SK-N-SH (cell line): Measurements from ENCODE around the gene CENPX. TPM values are rescaled to one million over a fixed set of nuclear protein-coding genes. Genes with fewer than 3 reads are reported as not detected.

Experiments used
- CTCF ChIA-PET: fragments of 300-600, 350-600 bp; formaldehyde crosslinking; extraction: SDS; loops from one replicate; lab custom pipeline; 2021; lab: Yijun Ruan, JAX
- POLR2A ChIA-PET: fragments of 350-600 bp; sonication (Branson Sonifier 250); formaldehyde crosslinking; extraction: SDS; loops from one replicate; lab custom pipeline; 2020; ENCODE audit warnings: antibody characterized with exemption, inconsistent platforms; lab: Yijun Ruan, JAX
- DNase-seq: peaks from one replicate; pipeline ENCODE4 v3.0.0; 2012
- H2AFZ ChIP-seq: fragments of 200-600 bp; sonication (generic); 2 replicates; pipeline ENCODE4 v1.8.1; 2016; ENCODE audit warnings: antibody characterized with exemption, mild to moderate bottlenecking, low read depth
- H3F3A ChIP-seq: fragments of 200-600 bp; sonication (generic); replicated peaks from 2 replicates; pipeline ENCODE3; 2016; ENCODE audit warnings: antibody characterized with exemption, mild to moderate bottlenecking; ENCODE audit not compliant: insufficient read depth
- H3K27ac ChIP-seq, 2 experiments: fragments of 200-500 bp in 1 of 2; fragments of 200-600 bp in 1 of 2; sonication (Bioruptor generic) in 1 of 2; sonication (generic), shearing (Covaris generic) in 1 of 2; 2 replicates each; pipeline versions ENCODE4 v1.5.1 to v1.6.1; 2014 to 2016; ENCODE audit warnings: low read depth in 2 of 2, inconsistent platforms in 1 of 2, low read length in 1 of 2, mild to moderate bottlenecking in 1 of 2, mixed read lengths in 1 of 2
- H3K27me3 ChIP-seq: fragments of 200-600 bp; sonication (generic), shearing (Covaris generic); 2 replicates; pipeline ENCODE4 v1.6.1; 2016; ENCODE audit warnings: mixed run types; ENCODE audit not compliant: insufficient read depth
- H3K36me3 ChIP-seq, 2 experiments: fragments of 200-500 bp in 1 of 2; fragments of 200-600 bp in 1 of 2; sonication (Bioruptor generic) in 1 of 2; sonication (generic) in 1 of 2; replicated peaks in 1 of 2; 2 replicates each; pipeline versions ENCODE3 to v1.5.1; 2014 to 2016; ENCODE audit warnings: low read length in 1 of 2, mild to moderate bottlenecking in 1 of 2; ENCODE audit not compliant: insufficient read depth in 2 of 2, control insufficient read depth in 1 of 2
- H3K4me1 ChIP-seq, 2 experiments: fragments of 200-500 bp in 1 of 2; fragments of 200-600 bp in 1 of 2; sonication (Bioruptor generic) in 1 of 2; sonication (generic), shearing (Covaris generic) in 1 of 2; 2 replicates each; pipeline versions ENCODE4 v1.5.1 to v1.6.1; 2014 to 2016; ENCODE audit warnings: low read depth in 1 of 2, low read length in 1 of 2, mixed run types in 1 of 2; ENCODE audit not compliant: insufficient read depth in 2 of 2, control insufficient read depth in 1 of 2
- H3K4me2 ChIP-seq: fragments of 200-600 bp; sonication (generic), shearing (Covaris generic); 2 replicates; pipeline ENCODE4 v1.6.1; 2017; ENCODE audit warnings: mixed run types
- H3K4me3 ChIP-seq, 2 experiments: fragments of 200-500 bp in 1 of 2; fragments of 200-600 bp in 1 of 2; sonication (Bioruptor generic) in 1 of 2; sonication (generic), shearing (Covaris generic) in 1 of 2; 2 replicates each; pipeline versions ENCODE4 v1.5.1 to v1.8.1; 2014 to 2016; ENCODE audit warnings: low read depth in 2 of 2, inconsistent platforms in 1 of 2, low read length in 1 of 2, mild to moderate bottlenecking in 1 of 2, mixed read lengths in 1 of 2, moderate library complexity in 1 of 2
- H3K79me2 ChIP-seq: fragments of 200-600 bp; sonication (generic); 2 replicates; pipeline ENCODE4 v1.8.1; 2017; ENCODE audit warnings: mild to moderate bottlenecking; ENCODE audit not compliant: insufficient read depth
- H3K9ac ChIP-seq: fragments of 200-600 bp; sonication (generic); 2 replicates; pipeline ENCODE4 v1.6.1; 2017; ENCODE audit warnings: mixed run types
- H3K9me2 ChIP-seq: fragments of 200-600 bp; sonication (generic); 2 replicates; pipeline ENCODE4 v1.6.1; 2017; ENCODE audit warnings: mixed run types
- H3K9me3 ChIP-seq: fragments of 200-600 bp; sonication (generic); 2 replicates; pipeline ENCODE4 v1.6.1; 2017; ENCODE audit warnings: mixed run types, mild to moderate bottlenecking, moderate library complexity
- H4K20me1 ChIP-seq: fragments of 200-600 bp; sonication (generic); 2 replicates; pipeline ENCODE4 v1.6.1; 2017; ENCODE audit warnings: mild to moderate bottlenecking, mixed run types; ENCODE audit not compliant: insufficient read depth
- CTCF ChIP-seq: fragments of 200-600 bp; sonication (generic); IDR thresholded peaks from 2 replicates; pipeline ENCODE4 v1.6.1; 2017; ENCODE audit warnings: antibody characterized with exemption, mild to moderate bottlenecking, moderate library complexity
- FOXJ3 ChIP-seq: sonication (generic); formaldehyde crosslinking; IDR thresholded peaks from 2 replicates; pipeline ENCODE4 v1.5.1; 2020; ENCODE audit warnings: mild to moderate bottlenecking, missing genetic modification reagents
- JUND ChIP-seq: IDR thresholded peaks from 2 replicates; pipeline ENCODE4 v1.4.0; 2012
- NFIC ChIP-seq: IDR thresholded peaks from 2 replicates; pipeline ENCODE4 v1.4.0; 2012; ENCODE audit warnings: borderline replicate concordance
- RAD21 ChIP-seq: IDR thresholded peaks from 2 replicates; pipeline ENCODE4 v1.6.1; 2012; ENCODE audit warnings: mild to moderate bottlenecking, low read length
- RCOR1 ChIP-seq: fragments of 150-350 bp; IDR thresholded peaks from 2 replicates; pipeline ENCODE4 v1.6.1; 2017; ENCODE audit warnings: antibody characterized with exemption, low read length
- RFX5 ChIP-seq: IDR thresholded peaks from 2 replicates; pipeline ENCODE4 v1.6.1; 2012; ENCODE audit warnings: mild to moderate bottlenecking, improper control_type of control experiment, low read length
- SMC3 ChIP-seq: IDR thresholded peaks from 2 replicates; pipeline ENCODE4 v1.6.1; 2012; ENCODE audit warnings: low read depth, low read length, improper control_type of control experiment
- WGBS: methylation state at CpG from one replicate; pipeline ENCODE4 v1.1.6; 2017; ENCODE audit warnings: low lambda C conversion rate; 5-methylcytosine and 5-hydroxymethylcytosine counted together
- polyA plus RNA-seq, 3 experiments: library from polyadenylated mRNA; depleted of rRNA; stranded (reverse); fragments of >200 nt; gene quantifications; 2 replicates each; pipeline ENCODE4 v1.2.3, GENCODE V29; 2012
- TF ChIP-seq, protein P1 (sequence below): fragments of 150-350 bp; IDR thresholded peaks from 2 replicates; pipeline ENCODE4 v1.6.1; 2016; ENCODE audit warnings: mild to moderate bottlenecking, low read depth, low read length
- TF ChIP-seq, protein P2 (sequence below): IDR thresholded peaks from 2 replicates; pipeline ENCODE4; 2012

CENPX gene
- polyA plus RNA-seq, 1 of the 3 experiments (the other 2 are of a cell fraction) = 255 TPM

- Histone ChIP-seq H2AFZ (no peak overlapping the region), H3K36me3 (peaks cover 7 to 23% of the 10 kb centered on the region in 2 experiments), H3K4me2 (peak overlapping the region; percentile 99), H3K27me3 (no peaks in the 10 kb centered on the region), H3K27ac (peak overlapping the region in 1 of 2 experiments; percentile 11; a peak in 1 of 4 replicates), H3K4me3 (peak overlapping the region in 1 of 2 experiments; percentile 92; a peak in 1 of 4 replicates), H3K9me3 (no peaks in the 10 kb centered on the region), H3K79me2 (peaks cover 36% of the 10 kb centered on the region), H4K20me1 (peaks cover 17% of the 10 kb centered on the region), H3F3A (peaks cover 32% of the 10 kb centered on the region), H3K9me2 (no peaks in the 10 kb centered on the region), H3K4me1 (peaks cover 18 to 36% of the 10 kb centered on the region in 2 experiments; a peak in 3 of 4 replicates), H3K9ac (no peak overlapping the region)
- CTCF ChIA-PET = interaction anchor here (0.6 to 35.7 kb wide), 49 partner anchors 10 to 337 kb away, joined by 3 to 1216 read pairs (median 6); partner anchors contain the start of genes ANAPC11, ARHGDIA, ARL16 and ASPSCR1
- TF ChIP-seq, protein P1, sequence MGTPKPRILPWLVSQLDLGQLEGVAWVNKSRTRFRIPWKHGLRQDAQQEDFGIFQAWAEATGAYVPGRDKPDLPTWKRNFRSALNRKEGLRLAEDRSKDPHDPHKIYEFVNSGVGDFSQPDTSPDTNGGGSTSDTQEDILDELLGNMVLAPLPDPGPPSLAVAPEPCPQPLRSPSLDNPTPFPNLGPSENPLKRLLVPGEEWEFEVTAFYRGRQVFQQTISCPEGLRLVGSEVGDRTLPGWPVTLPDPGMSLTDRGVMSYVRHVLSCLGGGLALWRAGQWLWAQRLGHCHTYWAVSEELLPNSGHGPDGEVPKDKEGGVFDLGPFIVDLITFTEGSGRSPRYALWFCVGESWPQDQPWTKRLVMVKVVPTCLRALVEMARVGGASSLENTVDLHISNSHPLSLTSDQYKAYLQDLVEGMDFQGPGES = no peak
- TF ChIP-seq NFIC (no peak), RCOR1 (no peak), RFX5 (no peak)
- TF ChIP-seq, protein P2, sequence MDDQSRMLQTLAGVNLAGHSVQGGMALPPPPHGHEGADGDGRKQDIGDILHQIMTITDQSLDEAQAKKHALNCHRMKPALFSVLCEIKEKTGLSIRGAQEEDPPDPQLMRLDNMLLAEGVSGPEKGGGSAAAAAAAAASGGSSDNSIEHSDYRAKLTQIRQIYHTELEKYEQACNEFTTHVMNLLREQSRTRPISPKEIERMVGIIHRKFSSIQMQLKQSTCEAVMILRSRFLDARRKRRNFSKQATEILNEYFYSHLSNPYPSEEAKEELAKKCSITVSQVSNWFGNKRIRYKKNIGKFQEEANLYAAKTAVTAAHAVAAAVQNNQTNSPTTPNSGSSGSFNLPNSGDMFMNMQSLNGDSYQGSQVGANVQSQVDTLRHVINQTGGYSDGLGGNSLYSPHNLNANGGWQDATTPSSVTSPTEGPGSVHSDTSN = no peak
- no peak for DNase-seq
- POLR2A ChIA-PET = interaction anchor here (0.6 to 4.2 kb wide), 10 partner anchors 10 to 105 kb away, joined by 3 to 41 read pairs (median 5); partner anchors contain the start of genes ASPSCR1, FASN, NOTUM and RAC3
- WGBS = 84% methylated on average over 13 of the region's 14 CpGs
Measured at GRCh38 chr17:82020572-82021106, 2.0 kb downstream of the CENPX start.

DNA sequence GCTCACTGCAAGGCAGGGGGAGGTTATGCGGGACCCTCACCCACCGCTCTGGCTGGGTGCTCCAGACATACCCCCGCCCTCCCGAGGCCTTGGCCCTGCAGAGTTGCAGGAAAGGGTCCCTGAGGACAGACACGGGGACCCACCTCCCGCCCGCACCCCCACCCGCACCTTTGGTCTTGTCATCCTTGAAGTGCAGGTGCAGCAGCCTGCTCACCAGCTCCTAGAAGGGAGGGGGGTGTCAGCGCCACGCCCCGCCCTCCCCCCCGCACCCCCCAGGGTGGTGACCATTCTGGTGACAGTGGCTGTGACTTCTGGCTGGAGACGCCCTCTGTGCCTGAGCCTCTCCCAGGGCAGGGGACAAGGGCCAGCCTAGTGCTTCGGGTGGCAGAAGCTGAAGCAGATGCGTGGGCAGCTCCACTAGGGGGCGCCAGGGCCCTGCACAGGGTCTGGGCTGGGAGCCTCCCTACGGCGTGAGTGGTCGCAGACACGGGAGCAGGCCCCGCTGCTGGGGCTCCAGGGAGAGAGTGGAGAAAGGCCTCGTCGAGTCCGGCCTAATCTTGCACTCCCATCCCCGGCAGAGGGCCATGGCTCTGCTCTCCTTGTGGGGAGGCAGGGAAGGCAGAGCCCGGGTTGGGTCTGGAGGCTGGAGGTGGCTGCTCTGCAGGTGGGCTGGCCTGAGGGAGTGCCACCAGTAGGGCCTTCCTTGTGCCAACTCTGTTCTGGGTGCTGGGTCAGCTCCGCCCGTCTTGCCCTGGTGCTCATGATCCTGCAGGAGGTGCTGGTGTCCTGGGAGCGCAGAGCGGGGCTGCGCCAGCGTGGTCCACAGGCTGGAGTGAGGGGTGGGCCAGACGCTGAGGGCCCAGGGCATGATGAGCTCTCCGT, 2.7 kb downstream of the CENPX start:
- Histone ChIP-seq H4K20me1 (peaks cover 17% of the 10 kb centered on the region), H3K4me3 (no peak overlapping the region; a peak in 1 of 4 replicates), H3K36me3 (peaks cover 7 to 23% of the 10 kb centered on the region in 2 experiments), H3K4me1 (peaks cover 18 to 35% of the 10 kb centered on the region in 2 experiments; a peak in 3 of 4 replicates), H3K27ac (peak overlapping the region in 1 of 2 experiments; percentile 5; a peak in 1 of 4 replicates), H3F3A (peaks cover 32% of the 10 kb centered on the region), H3K79me2 (peaks cover 36% of the 10 kb centered on the region), H2AFZ (no peak overlapping the region), H3K9me2 (no peaks in the 10 kb centered on the region), H3K27me3 (no peaks in the 10 kb centered on the region), H3K4me2 (peak overlapping the region; percentile 99; the same call in 1 of the 2 replicates), H3K9me3 (no peaks in the 10 kb centered on the region), H3K9ac (no peak overlapping the region)
- CTCF ChIA-PET = interaction anchor here (0.6 to 35.7 kb wide), 44 partner anchors 9 to 471 kb away, joined by 3 to 1216 read pairs (median 5); partner anchors contain the start of genes ANAPC11, ARHGDIA, ARL16 and ASPSCR1
- DNase-seq = peak; percentile 88
- TF ChIP-seq CTCF (peak; percentile 87), RAD21 (peak; percentile 51), JUND (no peak), FOXJ3 (CRISPR knock-in tag) (no peak), SMC3 (peak; percentile 49)
- POLR2A ChIA-PET = interaction anchor here (1.0 to 1.4 kb wide), 5 partner anchors 11 to 90 kb away, joined by 3 to 5 read pairs (median 5); partner anchors contain the start of genes ASPSCR1 and RAC3
- 81% methylated on average over 25 of the region's 34 CpGs for WGBS
